Measurements from ENCODE around the gene TTF2. TPM values are rescaled to one million over a fixed set of nuclear protein-coding genes. Genes with fewer than 3 reads are reported as not detected.
A peak's percentile ranks its signal among the peaks of the same experiment; 100 is the strongest.

Gene TTF2
- total RNA-seq, 4 donors from 2014 or later: 12.1 to 59.4 (median 28.5) TPM

DNA sequence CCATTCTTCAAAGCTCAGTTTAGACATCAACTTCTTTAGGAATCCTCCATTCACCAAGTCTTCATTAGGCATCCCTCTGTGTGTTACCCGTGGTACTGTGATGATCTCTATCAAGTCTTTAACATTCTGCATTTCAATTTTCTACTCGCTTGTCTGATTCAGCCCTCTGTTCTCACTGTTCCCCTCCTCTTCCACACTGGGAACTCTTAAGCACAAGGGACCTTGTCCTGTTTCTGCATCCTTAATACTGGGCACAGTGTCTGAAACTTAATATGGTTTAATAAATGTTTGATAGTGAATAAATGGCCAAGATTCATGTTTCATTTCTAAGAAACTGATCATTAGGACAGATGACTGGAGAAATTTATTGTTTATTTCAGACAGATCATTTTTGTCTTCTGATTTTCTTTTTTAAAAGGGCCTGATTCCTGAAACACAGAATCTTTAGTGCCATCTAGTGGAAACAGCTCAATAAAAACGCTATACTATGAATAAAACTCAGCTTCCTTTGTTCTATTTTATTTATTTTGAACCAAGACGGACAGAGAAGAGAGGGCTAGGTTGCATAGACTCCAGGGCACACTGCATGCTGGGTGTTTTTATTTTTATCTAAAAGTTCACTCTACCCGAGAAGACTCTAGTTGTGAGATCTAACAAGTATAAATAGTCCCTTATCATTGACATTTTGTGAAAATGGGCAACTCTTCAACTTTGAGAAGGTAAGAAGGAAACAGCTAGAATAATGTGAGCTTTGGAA, 68.4 kb downstream of the TTF2 start:
- Histone ChIP-seq H3K36me3 (no peaks in the 10 kb centered on the region), H3K4me1 (no peaks in the 10 kb centered on the region), H3K4me3 (no peak overlapping the region), H3K27me3 (no peaks in the 10 kb centered on the region), H3K27ac (no peak overlapping the region), H3K9me3 (no peaks in the 10 kb centered on the region)
- no peak for TF ChIP-seq POLR2A (IDR thresholded peaks at IDR 0.05)
- peak in 5 of 6 experiments; percentile 15 to 62 (median 49) for TF ChIP-seq CTCF (IDR thresholded peaks at IDR 0.05)
- no peak for DNase-seq

- Histone ChIP-seq H3K9me3 (no peaks in the 10 kb centered on the region), H3K4me3 (no peak overlapping the region), H3K27ac (no peak overlapping the region), H3K27me3 (no peaks in the 10 kb centered on the region), H3K4me1 (no peaks in the 10 kb centered on the region), H3K36me3 (no peaks in the 10 kb centered on the region)
- TF ChIP-seq CTCF (IDR thresholded peaks at IDR 0.05) (no peak), POLR2A (IDR thresholded peaks at IDR 0.05) (no peak)
- DNase-seq: no peak
Observed at GRCh38 chr1:117130526-117130925, 70.4 kb downstream of the TTF2 start.

DNA sequence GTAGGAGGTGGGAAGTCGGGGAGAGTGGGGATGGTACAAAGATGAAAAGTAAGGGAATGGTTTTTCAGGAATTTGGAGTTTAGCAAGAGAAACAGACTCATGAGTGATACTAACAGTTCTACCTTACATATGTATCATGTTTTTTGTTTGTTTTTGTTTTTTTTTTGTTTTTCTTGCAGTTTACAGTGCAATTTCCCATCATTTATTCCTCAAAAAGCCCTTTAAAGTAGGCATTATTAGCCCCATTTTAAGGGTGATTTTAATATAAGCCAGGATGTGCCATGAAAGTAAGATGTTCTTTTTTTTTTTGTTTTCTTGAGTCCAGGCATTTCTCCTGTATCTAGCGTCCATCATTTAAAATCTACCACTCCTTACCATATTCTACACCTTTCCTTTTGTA, 75.2 kb downstream of the TTF2 start:
- H3K36me3 ChIP-seq: no peaks in the 10 kb centered on the region
- H3K27ac ChIP-seq: no peak overlapping the region
- TF ChIP-seq POLR2A (IDR thresholded peaks at IDR 0.05) (no peak), CTCF (IDR thresholded peaks at IDR 0.05) (no peak)
- H3K4me1 ChIP-seq: no peaks in the 10 kb centered on the region
- DNase-seq: no peak
- no peaks in the 10 kb centered on the region for H3K27me3 ChIP-seq
- H3K4me3 ChIP-seq: no peak overlapping the region
- no peaks in the 10 kb centered on the region for H3K9me3 ChIP-seq

- no peak for DNase-seq
- H3K4me1 ChIP-seq: no peaks in the 10 kb centered on the region
- H3K27me3 ChIP-seq: no peaks in the 10 kb centered on the region
- H3K36me3 ChIP-seq: no peaks in the 10 kb centered on the region
- no peak overlapping the region for H3K27ac ChIP-seq
- H3K9me3 ChIP-seq: no peaks in the 10 kb centered on the region
- no peak overlapping the region for H3K4me3 ChIP-seq
- TF ChIP-seq CTCF (IDR thresholded peaks at IDR 0.05) (no peak), POLR2A (IDR thresholded peaks at IDR 0.05) (no peak)
Observed at GRCh38 chr1:117136749-117137148, 76.6 kb downstream of the TTF2 start.

DNA sequence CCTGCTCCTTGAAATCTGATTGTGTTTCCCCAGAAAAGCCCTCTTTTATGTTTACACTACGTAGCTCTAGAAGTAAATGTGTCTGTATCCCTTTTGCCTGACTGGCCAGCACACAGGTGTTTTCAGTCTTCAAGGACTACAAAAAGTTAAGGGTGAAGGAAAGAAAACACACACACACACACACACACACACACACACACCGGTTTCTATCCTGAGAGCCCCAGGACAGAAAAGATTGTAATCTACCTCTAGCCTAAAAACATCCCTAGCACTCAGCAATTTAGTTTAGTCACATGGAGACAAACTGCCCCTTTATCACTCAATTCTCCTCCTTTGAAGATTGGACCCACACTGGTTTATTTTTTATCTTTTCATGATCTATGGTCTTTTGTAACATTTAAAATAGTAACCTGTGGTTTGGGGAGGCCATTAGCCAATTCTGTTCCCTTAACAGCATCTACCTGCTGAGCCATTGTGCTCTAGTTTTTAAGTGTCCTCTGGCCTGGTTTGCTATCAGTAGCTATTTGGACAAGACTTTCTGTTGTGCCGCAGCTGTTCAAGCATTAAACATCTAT, 77.2 kb downstream of the TTF2 start:
- Histone ChIP-seq H3K36me3 (no peaks in the 10 kb centered on the region), H3K27me3 (no peaks in the 10 kb centered on the region), H3K9me3 (no peaks in the 10 kb centered on the region), H3K4me3 (no peak overlapping the region), H3K4me1 (no peaks in the 10 kb centered on the region), H3K27ac (no peak overlapping the region)
- TF ChIP-seq CTCF (IDR thresholded peaks at IDR 0.05): no peak
- TF ChIP-seq POLR2A (IDR thresholded peaks at IDR 0.05): no peak
- no peak for DNase-seq
